Activated CD4-positive, alpha-beta T cell treated with anti-CD3 and anti-CD28 coated beads for 36 hours (primary cell): ENCODE results near the gene STRIP1. TPM values are rescaled to one million over a fixed set of nuclear protein-coding genes. Genes with fewer than 3 reads are reported as not detected.

ENCODE experiments used
- ATAC-seq: fragments of 200-7000 bp; cut with Tn5 transposase; one replicate; pipeline ENCODE4 v1.10.0; 2021; ENCODE audit warnings: mild to moderate bottlenecking, moderate library complexity
- CTCF ChIA-PET: fragments of 350-600 bp; sonication (Branson Sonifier 250); formaldehyde crosslinking; loops from one replicate; lab custom pipeline; 2021; ENCODE audit warnings: antibody characterized with exemption; lab: Charles Lee
- POLR2A ChIA-PET: fragments of 350-600 bp; sonication (Branson Sonifier 250); formaldehyde crosslinking; loops from one replicate; lab custom pipeline; 2021; ENCODE audit warnings: antibody characterized with exemption, inconsistent platforms; lab: Charles Lee
- DNase-seq: peaks from one replicate; pipeline ENCODE4 v3.0.0-alpha.2; 2020
- H3K27ac Mint-ChIP-seq: one replicate; pipeline ENCODE4 v1.8.0; 2021; ENCODE audit warnings: mixed read lengths
- H3K27me3 Mint-ChIP-seq: one replicate; pipeline ENCODE4 v1.8.0; 2021; ENCODE audit warnings: mixed read lengths
- H3K36me3 Mint-ChIP-seq: one replicate; pipeline ENCODE4 v1.8.0; 2021; ENCODE audit warnings: low read depth, mixed read lengths
- H3K4me1 Mint-ChIP-seq: one replicate; pipeline ENCODE4 v1.8.0; 2021; ENCODE audit warnings: mixed read lengths
- H3K4me3 Mint-ChIP-seq: one replicate; pipeline ENCODE4 v1.8.0; 2021; ENCODE audit warnings: mild to moderate bottlenecking, moderate library complexity, mixed read lengths
- H3K9me3 Mint-ChIP-seq: one replicate; pipeline ENCODE4 v1.8.0; 2021; ENCODE audit warnings: low read depth, mixed read lengths
- intact Hi-C, 2 experiments: fragments of 100-400 bp; cut with DNase I in 1 of 2; cut with micrococcal nuclease in 1 of 2; formaldehyde crosslinking; loops; one replicate each; pipeline versions ENCODE4 v1.14.2 to v1.15.1; 2022 to 2024; cut with DNase I, micrococcal nuclease
- total RNA-seq, 2 experiments: library from RNA; stranded (reverse); gene quantifications; one replicate each; pipeline ENCODE4 v1.2.3, GENCODE V29; 2021

STRIP1 gene, protein sequence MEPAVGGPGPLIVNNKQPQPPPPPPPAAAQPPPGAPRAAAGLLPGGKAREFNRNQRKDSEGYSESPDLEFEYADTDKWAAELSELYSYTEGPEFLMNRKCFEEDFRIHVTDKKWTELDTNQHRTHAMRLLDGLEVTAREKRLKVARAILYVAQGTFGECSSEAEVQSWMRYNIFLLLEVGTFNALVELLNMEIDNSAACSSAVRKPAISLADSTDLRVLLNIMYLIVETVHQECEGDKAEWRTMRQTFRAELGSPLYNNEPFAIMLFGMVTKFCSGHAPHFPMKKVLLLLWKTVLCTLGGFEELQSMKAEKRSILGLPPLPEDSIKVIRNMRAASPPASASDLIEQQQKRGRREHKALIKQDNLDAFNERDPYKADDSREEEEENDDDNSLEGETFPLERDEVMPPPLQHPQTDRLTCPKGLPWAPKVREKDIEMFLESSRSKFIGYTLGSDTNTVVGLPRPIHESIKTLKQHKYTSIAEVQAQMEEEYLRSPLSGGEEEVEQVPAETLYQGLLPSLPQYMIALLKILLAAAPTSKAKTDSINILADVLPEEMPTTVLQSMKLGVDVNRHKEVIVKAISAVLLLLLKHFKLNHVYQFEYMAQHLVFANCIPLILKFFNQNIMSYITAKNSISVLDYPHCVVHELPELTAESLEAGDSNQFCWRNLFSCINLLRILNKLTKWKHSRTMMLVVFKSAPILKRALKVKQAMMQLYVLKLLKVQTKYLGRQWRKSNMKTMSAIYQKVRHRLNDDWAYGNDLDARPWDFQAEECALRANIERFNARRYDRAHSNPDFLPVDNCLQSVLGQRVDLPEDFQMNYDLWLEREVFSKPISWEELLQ
- total RNA-seq = 10 to 100 TPM; 20.7 to 21.5 TPM

DNA sequence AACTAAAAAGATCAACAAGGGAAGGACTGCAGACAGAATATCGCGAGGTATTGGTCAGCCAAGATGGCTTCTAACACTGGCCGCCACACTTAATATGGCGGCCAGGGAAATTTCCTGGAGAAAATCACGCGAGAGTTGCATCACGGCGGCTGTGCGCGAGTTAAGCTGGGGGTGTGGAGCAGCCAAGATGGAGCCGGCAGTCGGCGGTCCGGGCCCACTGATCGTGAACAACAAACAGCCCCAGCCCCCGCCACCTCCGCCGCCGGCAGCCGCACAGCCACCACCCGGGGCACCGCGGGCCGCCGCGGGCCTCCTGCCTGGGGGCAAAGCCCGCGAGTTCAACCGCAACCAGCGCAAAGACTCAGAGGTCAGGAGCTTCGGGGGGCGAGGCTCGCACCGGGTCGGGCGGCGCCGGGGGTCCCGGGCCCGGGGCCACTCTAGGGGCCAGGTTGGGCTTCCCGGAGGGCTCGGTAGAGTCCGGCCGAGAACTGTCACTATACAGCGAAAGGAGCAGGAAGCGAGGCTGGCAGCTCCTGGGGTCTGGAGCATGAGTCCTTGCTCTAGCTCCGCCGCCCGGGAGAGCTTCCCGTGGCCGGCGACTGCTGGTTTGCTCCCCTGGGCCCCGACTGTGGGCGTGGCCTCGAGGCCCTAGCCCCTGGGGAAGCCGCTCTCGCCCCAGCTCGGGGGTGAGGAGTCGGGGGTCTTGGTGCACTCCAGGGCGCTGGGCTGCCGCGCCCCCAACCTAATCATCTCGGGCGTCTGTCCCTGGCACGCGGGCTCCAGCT lies at the start of gene STRIP1:
Gene STRIP1 (plus strand): TSS at position 174 of the 785 bp plus-strand sequence. CDS start 14 bp downstream, at position 188.
- no peaks in the 10 kb centered on the region for H3K9me3 Mint-ChIP-seq
- POLR2A ChIA-PET = interaction anchor here (0.6 to 3.4 kb wide), 7 partner anchors 11 to 611 kb away, joined by 3 to 22 read pairs (median 4); partner anchors contain the start of genes AHCYL1, GNAI3 and RBM15
- intact Hi-C loops = loop anchor here (1.0 to 5.0 kb wide), 10 partner anchors 50 to 751 kb away; partner anchors contain the start of genes AHCYL1 (in 2 of the 2), RBM15 (in 2 of the 2), CYB561D1 (in 1 of the 2) and GNAI3 (in 1 of the 2)

DNA sequence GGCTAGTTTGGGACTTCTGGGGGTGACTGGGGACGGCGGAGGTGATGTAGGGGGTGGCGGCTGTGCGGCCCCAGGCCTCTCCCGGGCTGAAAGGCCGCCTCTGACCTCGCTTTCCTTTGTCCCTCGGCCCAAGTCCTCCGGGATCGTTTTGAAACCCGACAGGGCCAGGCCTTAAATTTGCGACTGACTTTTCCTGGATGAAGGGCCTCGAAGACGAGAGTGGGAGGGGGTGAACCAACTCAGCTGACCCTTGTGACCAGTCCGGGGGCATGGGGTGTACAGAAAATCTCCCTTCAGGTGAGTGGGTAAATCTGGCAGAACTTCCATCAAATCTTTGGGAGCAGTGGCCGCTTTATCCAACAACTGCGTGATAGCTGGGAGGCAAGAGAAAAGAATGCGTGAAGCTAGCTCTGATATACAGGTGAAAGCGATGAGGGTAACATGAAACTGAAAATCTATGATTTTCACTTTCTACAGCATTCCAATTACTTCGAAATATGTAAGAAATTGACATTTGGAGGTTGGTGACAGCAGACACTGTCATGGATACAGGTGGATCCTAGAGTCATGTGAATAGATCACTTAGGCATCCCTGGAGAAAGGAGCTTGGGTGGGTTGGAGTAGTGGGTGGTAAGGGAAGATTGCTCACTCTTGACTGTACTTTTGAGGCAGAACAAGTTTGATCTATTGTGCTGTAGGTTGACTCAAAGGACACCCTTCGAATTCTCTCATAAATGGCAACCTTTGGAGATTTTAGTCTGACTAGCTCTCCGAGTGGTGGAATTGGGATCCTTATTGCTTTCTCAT lies 49.0 kb upstream of the STRIP1 start:
- POLR2A ChIA-PET = interaction anchor here (0.6 to 2.8 kb wide), 12 partner anchors 9 to 437 kb away, joined by 3 to 22 read pairs (median 4); partner anchors contain the start of genes GNAI3 and STRIP1
- CTCF ChIA-PET = interaction anchor here (0.7 to 15.3 kb wide), 45 partner anchors 8 to 480 kb away, joined by 3 to 499 read pairs (median 5); partner anchors contain the start of genes AMIGO1, GNAI3, GSTM4 and RBM15
- Mint-ChIP-seq H3K9me3 (no peaks in the 10 kb centered on the region), H3K36me3 (peaks cover 16% of the 10 kb centered on the region), H3K4me1 (peaks cover 35% of the 10 kb centered on the region), H3K27ac (peak overlapping the region; percentile 95), H3K4me3 (peak overlapping the region; percentile 92), H3K27me3 (no peaks in the 10 kb centered on the region)
- intact Hi-C loops = loop anchor here (1.0 to 10.0 kb wide), 5 partner anchors 26 to 561 kb away; partner anchors contain the start of genes CYB561D1 (in 1 of the 2) and PSMA5 (in 1 of the 2)
- DNase-seq = peak; percentile 16
- ATAC-seq = peak; percentile 8

More for the DNA sequence above, at the start of gene STRIP1:
- H3K27ac Mint-ChIP-seq = peak within 1 kb of the TSS; percentile 95
- CTCF ChIA-PET = interaction anchor here (0.6 to 5.2 kb wide), 21 partner anchors 8 to 731 kb away, joined by 3 to 37 read pairs (median 3); partner anchors contain the start of gene AHCYL1
- peak; percentile 95 for ATAC-seq
- H3K4me3 Mint-ChIP-seq = peak within 1 kb of the TSS; percentile 94
- H3K27me3 Mint-ChIP-seq = no peaks in the 10 kb centered on the region
- peaks cover 47% of the 10 kb centered on the region for H3K4me1 Mint-ChIP-seq
- H3K36me3 Mint-ChIP-seq = peaks cover 17% of the 10 kb centered on the region
- DNase-seq = peak; percentile 95

DNA sequence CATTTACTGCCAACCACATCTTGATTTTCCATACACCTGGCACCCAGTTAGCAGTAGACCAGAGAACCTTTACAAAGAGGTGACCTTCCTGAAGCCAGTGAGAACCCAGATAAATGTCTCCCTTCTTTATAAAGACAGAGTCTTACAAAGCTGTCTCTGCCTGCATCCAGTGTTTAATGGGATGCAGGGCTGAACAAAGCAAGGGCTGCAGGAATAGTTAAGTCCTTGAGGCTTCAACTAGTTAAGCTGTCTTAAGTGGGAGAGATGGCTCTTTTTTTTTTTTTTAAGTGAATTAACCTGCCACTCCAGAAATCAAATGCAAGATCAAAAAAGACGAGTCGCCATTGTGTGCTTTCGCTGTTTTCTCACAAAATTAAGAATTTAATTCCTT lies 48.4 kb upstream of the STRIP1 start:
- H3K4me3 Mint-ChIP-seq = peak overlapping the region; percentile 92
- H3K4me1 Mint-ChIP-seq = peaks cover 38% of the 10 kb centered on the region
- ATAC-seq = no peak
- H3K9me3 Mint-ChIP-seq = no peaks in the 10 kb centered on the region
- peak overlapping the region; percentile 95 for H3K27ac Mint-ChIP-seq
- no peaks in the 10 kb centered on the region for H3K27me3 Mint-ChIP-seq
- intact Hi-C loops = loop anchor here in 1 of 2 experiments (10.0 kb wide), 1 partner anchor 561 kb away; the partner anchor contains the start of gene PSMA5
- DNase-seq = no peak
- H3K36me3 Mint-ChIP-seq = peaks cover 16% of the 10 kb centered on the region
- POLR2A ChIA-PET = interaction anchor here (0.6 to 2.8 kb wide), 8 partner anchors 8 to 346 kb away, joined by 3 to 22 read pairs (median 4); partner anchors contain the start of gene STRIP1
- CTCF ChIA-PET = interaction anchor here (0.9 to 15.3 kb wide), 13 partner anchors 13 to 481 kb away, joined by 3 to 499 read pairs (median 5); partner anchors contain the start of genes GNAI3 and RBM15

DNA sequence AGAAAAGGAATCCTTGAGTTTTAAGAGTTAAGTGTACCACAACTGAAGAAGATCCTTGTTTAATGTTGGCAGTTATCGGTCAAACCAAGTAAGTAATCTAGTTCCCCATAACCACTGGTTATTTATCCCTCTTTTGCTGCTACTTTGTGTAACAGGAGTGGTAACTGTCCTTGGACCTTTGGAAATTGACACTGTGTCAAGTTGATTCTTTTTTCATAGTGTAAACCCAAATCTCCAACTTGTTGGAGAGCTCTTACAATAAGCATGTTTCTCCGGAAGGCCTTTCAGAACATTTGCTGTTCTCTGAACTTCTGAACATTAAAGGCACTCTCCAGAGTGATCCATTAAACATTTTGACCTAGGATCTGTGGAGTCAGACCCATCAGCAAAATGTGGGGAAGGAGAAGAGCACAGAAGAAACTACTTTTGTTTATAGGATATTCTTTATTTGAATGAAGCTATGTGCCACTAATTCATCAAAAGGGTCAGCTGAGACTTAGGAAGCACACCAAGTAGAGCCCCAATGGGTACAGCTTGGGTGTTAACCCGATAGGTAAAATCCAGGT lies 46.0 kb upstream of the STRIP1 start:
- Mint-ChIP-seq H3K27me3 (no peaks in the 10 kb centered on the region), H3K36me3 (peaks cover 19% of the 10 kb centered on the region), H3K4me3 (no peak overlapping the region), H3K9me3 (no peaks in the 10 kb centered on the region), H3K4me1 (peaks cover 45% of the 10 kb centered on the region), H3K27ac (no peak overlapping the region)
- POLR2A ChIA-PET = no interaction called here
- ATAC-seq (no peak), DNase-seq (no peak)
- CTCF ChIA-PET = interaction anchor here (15.3 kb wide), 1 partner anchor 207 kb away, joined by 499 read pairs; no protein-coding TSS in a partner anchor
- intact Hi-C loops = loop anchor here in 1 of 2 experiments (10.0 kb wide), 1 partner anchor 564 kb away; the partner anchor contains the start of gene PSMA5

DNA sequence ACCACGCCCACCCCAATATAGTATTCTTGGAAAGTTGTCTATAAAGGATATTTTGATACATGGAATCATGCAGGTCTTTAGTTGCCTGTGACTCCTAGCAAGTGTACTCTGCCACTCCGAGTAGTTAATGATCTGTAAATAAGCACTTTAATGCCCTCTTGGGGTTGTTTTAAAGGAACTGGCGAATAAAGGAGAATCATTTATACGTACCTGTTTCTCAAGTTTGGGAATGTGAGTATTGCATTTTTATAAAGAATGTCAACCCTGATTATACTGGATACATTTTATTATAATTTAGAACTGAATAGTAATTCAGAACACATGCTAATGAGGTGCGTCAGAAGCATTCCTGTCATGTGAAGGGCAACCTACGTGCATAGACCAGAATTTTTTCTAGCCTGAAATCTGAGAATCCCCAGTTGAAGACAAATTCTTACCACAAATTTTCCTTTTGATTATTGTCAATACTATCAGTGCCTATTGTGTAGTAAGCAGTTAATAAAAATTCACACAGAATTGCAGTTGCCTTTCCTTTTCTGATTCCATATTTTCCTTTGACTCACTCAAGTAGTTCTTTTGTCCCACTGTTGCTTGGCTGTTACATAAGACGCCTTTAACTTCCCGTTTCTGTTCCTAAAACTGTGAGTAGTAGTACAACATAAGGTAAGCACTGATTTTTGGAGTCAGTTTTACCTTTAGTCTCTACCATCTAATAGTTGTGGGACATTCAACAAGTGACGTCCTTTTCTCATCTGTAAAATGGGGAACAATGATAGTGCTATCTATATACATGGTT lies 44.7 kb upstream of the STRIP1 start:
- no peak for DNase-seq
- ChIA-PET CTCF (interaction anchor here (0.6 to 15.3 kb wide), 2 partner anchors 99 to 208 kb away, joined by 3 to 499 read pairs; no protein-coding TSS in a partner anchor), POLR2A (no interaction called here)
- no peaks in the 10 kb centered on the region for H3K9me3 Mint-ChIP-seq
- ATAC-seq = no peak
- no peak overlapping the region for H3K27ac Mint-ChIP-seq
- peaks cover 19% of the 10 kb centered on the region for H3K36me3 Mint-ChIP-seq
- no peak overlapping the region for H3K4me3 Mint-ChIP-seq
- H3K4me1 Mint-ChIP-seq = peaks cover 50% of the 10 kb centered on the region
- intact Hi-C loops = loop anchor here in 1 of 2 experiments (10.0 kb wide), 1 partner anchor 565 kb away; the partner anchor contains the start of gene PSMA5
- no peaks in the 10 kb centered on the region for H3K27me3 Mint-ChIP-seq

DNA sequence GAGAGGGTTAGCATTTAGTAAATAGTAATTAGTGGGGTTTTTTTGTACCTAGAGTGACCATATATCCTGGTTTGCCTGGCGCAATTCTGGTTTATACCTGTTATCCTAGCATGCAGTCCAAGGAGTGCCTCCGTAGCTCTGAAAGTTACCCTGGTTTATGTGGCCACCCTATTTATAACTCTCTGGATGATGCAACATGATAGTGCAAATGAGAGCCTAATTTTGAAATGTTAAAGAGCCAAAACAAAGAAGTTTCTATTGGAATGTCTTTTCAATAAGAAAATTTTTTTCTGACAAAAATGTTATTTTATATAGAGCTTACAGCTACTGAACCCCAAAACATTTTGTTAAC lies 44.1 kb upstream of the STRIP1 start:
- H3K27me3 Mint-ChIP-seq = no peaks in the 10 kb centered on the region
- peaks cover 19% of the 10 kb centered on the region for H3K36me3 Mint-ChIP-seq
- no peak for ATAC-seq
- CTCF ChIA-PET = no interaction called here
- intact Hi-C loops = no loop called here
- peaks cover 50% of the 10 kb centered on the region for H3K4me1 Mint-ChIP-seq
- POLR2A ChIA-PET = no interaction called here
- H3K9me3 Mint-ChIP-seq = no peaks in the 10 kb centered on the region
- no peak overlapping the region for H3K4me3 Mint-ChIP-seq
- H3K27ac Mint-ChIP-seq = no peak overlapping the region
- no peak for DNase-seq

- intact Hi-C loops = no loop called here
Measured at GRCh38 chr1:109991400-109991925, 43.0 kb upstream of the STRIP1 start.

DNA sequence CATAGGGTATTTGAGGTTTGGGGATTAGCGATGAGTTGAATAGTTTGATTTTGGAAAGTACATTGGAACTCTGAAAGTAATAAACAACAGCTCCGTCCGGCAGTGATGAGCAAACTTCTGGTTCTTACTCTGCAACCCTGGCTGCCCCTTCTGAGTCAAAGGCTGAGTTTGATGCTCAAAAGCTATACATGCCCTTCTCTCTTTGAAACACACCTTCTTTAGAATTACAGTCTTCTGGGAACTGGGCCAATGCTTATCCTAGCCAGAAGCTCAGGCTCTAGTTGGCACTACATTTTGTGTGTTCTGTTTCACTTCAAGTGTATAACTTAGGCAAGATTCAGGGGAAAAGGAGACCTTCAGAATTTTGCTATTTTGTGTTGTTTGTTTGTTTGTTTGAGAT lies 40.5 kb upstream of the STRIP1 start:
- Mint-ChIP-seq H3K4me1 (peaks cover 33% of the 10 kb centered on the region), H3K36me3 (peaks cover 15% of the 10 kb centered on the region), H3K9me3 (no peaks in the 10 kb centered on the region), H3K27me3 (no peaks in the 10 kb centered on the region), H3K27ac (no peak overlapping the region), H3K4me3 (no peak overlapping the region)
- ChIA-PET CTCF (interaction anchor here (2.5 to 2.9 kb wide), 3 partner anchors 10 to 36 kb away, joined by 11 to 25 read pairs (median 13); partner anchors contain the start of gene AHCYL1), POLR2A (interaction anchor here (0.7 to 2.0 kb wide), 2 partner anchors 8 to 10 kb away, joined by 3 to 4 read pairs; partner anchors contain the start of gene AHCYL1)
- peak; percentile 60 for ATAC-seq
- intact Hi-C loops = no loop called here
- DNase-seq = peak; percentile 15

More at GRCh38 chr1:109991400-109991925, 43.0 kb upstream of the STRIP1 start:
- Mint-ChIP-seq H3K27ac (no peak overlapping the region), H3K9me3 (no peaks in the 10 kb centered on the region), H3K4me1 (peaks cover 50% of the 10 kb centered on the region), H3K4me3 (no peak overlapping the region), H3K27me3 (no peaks in the 10 kb centered on the region), H3K36me3 (peaks cover 23% of the 10 kb centered on the region)
- DNase-seq (no peak), ATAC-seq (no peak)
- CTCF ChIA-PET = no interaction called here
- POLR2A ChIA-PET = no interaction called here
